ENCODE measurements around the gene ZSCAN31. TPM values are rescaled to one million over a fixed set of nuclear protein-coding genes. Genes with fewer than 3 reads are reported as not detected.

The ZSCAN31 gene
- total and polyA plus RNA-seq, 10 of the 15 experiments (the other 5 are each of a cell fraction or from before 2014, with no cell fraction given): 1.6 to 5.2 (median 2.9) TPM

GRCh38 chr6:28353356-28353755 is 17.4 kb upstream of the ZSCAN31 start:
- Histone ChIP-seq H3K4me1 (ENCODE audit: control insufficient read depth, insufficient read depth, low read length) (peaks cover 3% of the 10 kb centered on the region; the same call in 1 of the 2 replicates), H3K9me3 (replicated peaks; ENCODE audit: control insufficient read depth, insufficient read depth, low read length) (no peaks in the 10 kb centered on the region; the same call in 2 of the 3 replicates), H3K9ac (ENCODE audit: control insufficient read depth, insufficient read depth, low read length) (no peak overlapping the region), H3K4me3 (no peak overlapping the region), H4K20me1 (ENCODE audit: control insufficient read depth, insufficient read depth) (no peaks in the 10 kb centered on the region), H2AFZ (ENCODE audit: control insufficient read depth, low read depth, low read length) (no peak overlapping the region), H3K27ac (ENCODE audit: control insufficient read depth, insufficient read depth) (no peak overlapping the region), H3K36me3 (ENCODE audit: control insufficient read depth in 2 of 2, insufficient read depth in 2 of 2, low read length in 1 of 2) (no peaks in the 10 kb centered on the region), H3K27me3 (replicated peaks in 1 of 2; ENCODE audit: control insufficient read depth in 2 of 2, insufficient read depth in 2 of 2, low read length in 1 of 2) (no peaks in the 10 kb centered on the region), H3K4me2 (ENCODE audit: control insufficient read depth, insufficient read depth) (no peak overlapping the region), H3K79me2 (ENCODE audit: control insufficient read depth, insufficient read depth, low read length) (peaks cover 17% of the 10 kb centered on the region)
- in situ Hi-C loops (cut with MboI) (loop anchor here (25.0 kb wide), 1 partner anchor 1191 kb away; no protein-coding TSS in a partner anchor), intact Hi-C loops (cut with micrococcal nuclease; ENCODE audit: unreplicated experiment) (loop anchor here (5.0 to 10.0 kb wide), 3 partner anchors 126 to 1189 kb away; partner anchors contain the start of gene ZSCAN9)
- ATAC-seq (no peak), FAIRE-seq (no peak), DNase-seq (ENCODE audit: low read depth, low spot score) (no peak)
- RAD21 ChIA-PET (ENCODE audit: unreplicated experiment): interaction anchor here (0.5 to 1.5 kb wide), 2 partner anchors 142 to 560 kb away, joined by 3 to 4 read pairs; no protein-coding TSS in a partner anchor
- SMC1A ChIA-PET (ENCODE audit: uncharacterized antibody, unreplicated experiment): no interaction called here
- no peak for TF ChIP-seq RAD51 (IDR thresholded peaks at IDR 0.05)
- TF ChIP-seq KAT2A (conservative IDR thresholded peaks at IDR 0.05; ENCODE audit: control insufficient read depth, low read depth, low read length): no peak
- no peak for TF ChIP-seq TCF3 (IDR thresholded peaks at IDR 0.05; ENCODE audit: borderline replicate concordance, insufficient read depth, low read depth, low read length)
- no peak for TF ChIP-seq HDGF (IDR thresholded peaks at IDR 0.05)
- no peak for TF ChIP-seq USF1 (IDR thresholded peaks at IDR 0.05; ENCODE audit: borderline replicate concordance, extremely low read length, insufficient read depth, low read depth, low read length)
- TF ChIP-seq NBN (IDR thresholded peaks at IDR 0.05): no peak
- TF ChIP-seq DPF2 (IDR thresholded peaks at IDR 0.05): no peak
- TF ChIP-seq RELB (IDR thresholded peaks at IDR 0.05; ENCODE audit: low read depth): no peak
- TF ChIP-seq HDAC2 (IDR thresholded peaks at IDR 0.05): no peak
- TF ChIP-seq USF2 (IDR thresholded peaks at IDR 0.05; ENCODE audit: borderline replicate concordance, low read depth, low read length): no peak
- no peak for TF ChIP-seq RFX5 (IDR thresholded peaks at IDR 0.05; ENCODE audit: low read depth, low read length)
- no peak for TF ChIP-seq ZNF274 (IDR thresholded peaks at IDR 0.05; ENCODE audit: insufficient read depth, insufficient read length)
- no peak for TF ChIP-seq LARP7 (IDR thresholded peaks at IDR 0.05)
- TF ChIP-seq MTA3 (IDR thresholded peaks at IDR 0.05; ENCODE audit: borderline replicate concordance, low read length): no peak
- TF ChIP-seq STAT3 (IDR thresholded peaks at IDR 0.05; ENCODE audit: low read depth, low read length): no peak
- TF ChIP-seq ETV6 (conservative IDR thresholded peaks at IDR 0.05 in 1 of 2, IDR thresholded peaks at IDR 0.05 in 1 of 2; ENCODE audit: borderline replicate concordance in 1 of 2, low read depth in 1 of 2): no peak
- no TSS peak for BruUV-seq (replicated peaks)
- CTCF ChIA-PET: interaction anchor here (0.7 to 5.3 kb wide), 3 partner anchors 16 to 458 kb away, joined by 3 to 50 read pairs (median 44); partner anchors contain the start of gene ZSCAN31
- POLR2A ChIA-PET: no interaction called here
- WGBS (ENCODE audit: insufficient coverage, insufficient replicate concordance, low lambda C conversion rate, missing lambda C conversion rate): 91% methylated on average over 3 of the region's 3 CpGs

Data from GM12878 (cell line).